IMR-90 (cell line): Measurements from ENCODE around the gene ISM1. TPM values are rescaled to one million over a fixed set of nuclear protein-coding genes. Genes with fewer than 3 reads are reported as not detected.
A peak's percentile ranks its signal among the peaks of the same experiment; 100 is the strongest.

Experiments
- ATAC-seq: fragments of 200-7000 bp; cut with Tn5 transposase; 2 replicates; pipeline ENCODE4 v1.9.1; 2020; ENCODE audit warnings: low read depth, mild to moderate bottlenecking, moderate library complexity
- BruUV-seq: library from RNA; stranded (reverse); fragments of 400-500 nt; replicated peaks from 2 replicates; lab custom pipeline; 2021; lab: Mats Ljungman, UMichigan
- CTCF ChIA-PET: fragments of 300-600 bp; formaldehyde crosslinking; extraction: SDS; loops from one replicate; lab custom pipeline; 2021; ENCODE audit warnings: antibody characterized with exemption; lab: Yijun Ruan, JAX
- POLR2A ChIA-PET: fragments of 300-600 bp; sonication (Branson Sonifier 250); formaldehyde crosslinking; loops from one replicate; lab custom pipeline; 2022; ENCODE audit warnings: antibody characterized with exemption; ENCODE audit not compliant: unreplicated experiment; lab: Charles Lee
- DNase-seq: peaks from one replicate; pipeline ENCODE4 v3.0.0; 2013
- H2AFZ ChIP-seq: replicated peaks from 2 replicates; pipeline ENCODE3; 2013; ENCODE audit warnings: low read length, mild to moderate bottlenecking; ENCODE audit not compliant: poor library complexity
- H2AK5ac ChIP-seq: 2 replicates; pipeline ENCODE4 v1.6.1; 2013; ENCODE audit warnings: low read depth, low read length, inconsistent platforms
- H2AK9ac ChIP-seq: replicated peaks from 2 replicates; pipeline ENCODE3; 2013; ENCODE audit warnings: mild to moderate bottlenecking, low read depth, low read length, moderate library complexity; ENCODE audit not compliant: poor library complexity
- H2BK120ac ChIP-seq: 2 replicates; pipeline ENCODE4 v1.6.1; 2013; ENCODE audit warnings: low read depth, low read length, inconsistent platforms
- H2BK15ac ChIP-seq: 3 replicates; pipeline ENCODE4 v1.6.1; 2013; ENCODE audit warnings: low read depth, low read length, inconsistent platforms
- H2BK20ac ChIP-seq: 2 replicates; pipeline ENCODE4 v1.6.1; 2013; ENCODE audit warnings: low read depth, mild to moderate bottlenecking, inconsistent platforms, low read length, moderate library complexity
- H2BK5ac ChIP-seq: 2 replicates; pipeline ENCODE4 v1.6.1; 2013; ENCODE audit warnings: mild to moderate bottlenecking, low read depth, low read length, inconsistent platforms; ENCODE audit not compliant: poor library complexity, severe bottlenecking
- H3K14ac ChIP-seq: replicated peaks from 2 replicates; pipeline ENCODE4 v1.6.1; 2013; ENCODE audit warnings: low read depth, low read length, inconsistent platforms
- H3K18ac ChIP-seq: 2 replicates; pipeline ENCODE4 v1.6.1; 2013; ENCODE audit warnings: low read depth, low read length, control low read depth
- H3K23ac ChIP-seq: 2 replicates; pipeline ENCODE4 v1.6.1; 2013; ENCODE audit warnings: low read depth, low read length, inconsistent platforms
- H3K27ac ChIP-seq: 2 replicates; pipeline ENCODE4 v1.5.1; 2013; ENCODE audit warnings: mild to moderate bottlenecking, control low read depth, low read length; ENCODE audit not compliant: insufficient read depth
- H3K27me3 ChIP-seq: 2 replicates; pipeline ENCODE4 v1.6.1; 2013; ENCODE audit warnings: low read length; ENCODE audit not compliant: control insufficient read depth, insufficient read depth
- H3K36me3 ChIP-seq: 2 replicates; pipeline ENCODE4 v1.6.1; 2013; ENCODE audit warnings: low read length, mixed read lengths; ENCODE audit not compliant: control insufficient read depth, insufficient read depth
- H3K4ac ChIP-seq: 2 replicates; pipeline ENCODE4 v1.6.1; 2013; ENCODE audit warnings: low read depth, low read length, inconsistent platforms
- H3K4me1 ChIP-seq: 2 replicates; pipeline ENCODE4 v1.6.1; 2013; ENCODE audit warnings: low read length, mixed read lengths; ENCODE audit not compliant: control insufficient read depth, insufficient read depth
- H3K4me2 ChIP-seq: 2 replicates; pipeline ENCODE4 v1.6.1; 2013; ENCODE audit warnings: low read depth, mild to moderate bottlenecking, control low read depth, low read length, moderate library complexity
- H3K4me3 ChIP-seq: 2 replicates; pipeline ENCODE4 v1.5.1; 2013; ENCODE audit warnings: low read depth, mild to moderate bottlenecking, control low read depth, low read length, moderate library complexity; ENCODE audit not compliant: insufficient read depth
- H3K56ac ChIP-seq: 2 replicates; pipeline ENCODE4 v1.6.1; 2013; ENCODE audit warnings: low read length, inconsistent platforms; ENCODE audit not compliant: insufficient read depth; ENCODE audit errors: extremely low read depth
- H3K79me1 ChIP-seq, 2 experiments: 2 replicates each; pipeline ENCODE4 v1.6.1; 2013; ENCODE audit warnings: low read length in 2 of 2, inconsistent platforms in 1 of 2, low read depth in 1 of 2
- H3K9ac ChIP-seq: 2 replicates; pipeline ENCODE4 v1.6.1; 2013; ENCODE audit warnings: low read depth, low read length, control low read depth
- H3K9me1 ChIP-seq: 2 replicates; pipeline ENCODE4 v1.6.1; 2013; ENCODE audit warnings: low read length, inconsistent platforms; ENCODE audit not compliant: insufficient read depth
- H3K9me3 ChIP-seq: 2 replicates; pipeline ENCODE4 v1.6.1; 2013; ENCODE audit warnings: low read length; ENCODE audit not compliant: control insufficient read depth, insufficient read depth
- H4K20me1 ChIP-seq: 2 replicates; pipeline ENCODE4 v1.6.1; 2013; ENCODE audit warnings: low read length, inconsistent platforms; ENCODE audit not compliant: insufficient read depth
- H4K5ac ChIP-seq: 2 replicates; pipeline ENCODE4 v1.6.1; 2013; ENCODE audit warnings: mild to moderate bottlenecking, low read depth, low read length, control low read depth
- H4K8ac ChIP-seq, 2 experiments: 2 replicates each; pipeline ENCODE4 v1.6.1; 2013; ENCODE audit warnings: low read depth in 2 of 2, low read length in 2 of 2, control low read depth in 1 of 2, inconsistent platforms in 1 of 2
- H4K91ac ChIP-seq: 2 replicates; pipeline ENCODE4 v1.6.1; 2013; ENCODE audit warnings: low read depth, low read length, inconsistent platforms; ENCODE audit not compliant: insufficient read depth
- CHD1 ChIP-seq: IDR thresholded peaks from 2 replicates; pipeline ENCODE4 v1.6.1; 2012; ENCODE audit warnings: low read depth, low read length, improper control_type of control experiment
- USF2 ChIP-seq: fragments of 150-350 bp; IDR thresholded peaks from 2 replicates; pipeline ENCODE4 v1.6.1; 2017; ENCODE audit warnings: mild to moderate bottlenecking, antibody characterized with exemption, low read length, low read depth
- WGBS, 2 experiments: methylation state at CpG; one replicate each; pipeline versions ENCODE4 v1.1.5 to v1.1.7; 2013; ENCODE audit warnings: missing lambda C conversion rate in 2 of 2; ENCODE audit not compliant: insufficient read length in 1 of 2; ENCODE audit errors: extremely low coverage in 2 of 2; 5-methylcytosine and 5-hydroxymethylcytosine counted together
- dilution Hi-C: fragments of 300-500 bp; cut with HindIII; formaldehyde crosslinking; loops from one replicate; pipeline ENCODE4 v1.14.3; 2018; ENCODE audit warnings: low sequenced_read_pairs; ENCODE audit not compliant: unreplicated experiment
- in situ Hi-C: fragments of 300-500 bp; cut with MboI; formaldehyde crosslinking; loops from 3 replicates; pipeline ENCODE4 v1.14.3; 2019; ENCODE audit warnings: low sequenced_read_pairs, inconsistent platforms, mixed read lengths
- intact Hi-C: fragments of 100-400 bp; cut with micrococcal nuclease; formaldehyde crosslinking; loops from 2 replicates; pipeline ENCODE4 v1.10.0; 2022
- polyA plus RNA-seq, 3 experiments: library from polyadenylated mRNA; depleted of rRNA; stranded (reverse); fragments of >200 nt; gene quantifications; 2 replicates each; pipeline ENCODE4 v1.2.3, GENCODE V29; 2012; ENCODE audit warnings: low replicate concordance in 1 of 3
- total RNA-seq: library from RNA; depleted of rRNA; stranded (reverse); fragments of >200 nt; gene quantifications from 2 replicates; pipeline ENCODE4 v1.2.3, GENCODE V29; 2012

Gene ISM1
- total and polyA plus RNA-seq, 2 of the 4 experiments (the other 2 are of a cell fraction): not detected

GRCh38 chr20:13231031-13231752, 10.1 kb downstream of the ISM1 start:
- Histone ChIP-seq H2BK5ac (no peak overlapping the region), H3K4me1 (no peaks in the 10 kb centered on the region), H2AK9ac (no peak overlapping the region), H3K27ac (no peak overlapping the region), H3K36me3 (no peaks in the 10 kb centered on the region), H4K8ac (no peak overlapping the region), H4K20me1 (no peaks in the 10 kb centered on the region), H2BK20ac (no peak overlapping the region), H3K27me3 (peaks cover 2% of the 10 kb centered on the region; the same call in 1 of the 2 replicates), H2AFZ (no peak overlapping the region), H3K4ac (no peak overlapping the region), H3K79me1 (no peaks in the 10 kb centered on the region), H3K9me3 (0 out of 2 replicates have a peak, but pooled peaks cover 2% of the 10 kb centered on the region), H2AK5ac (no peak overlapping the region), H3K9me1 (no peaks in the 10 kb centered on the region), H3K56ac (no peak overlapping the region), H4K91ac (no peak overlapping the region), H4K5ac (no peak overlapping the region), H2BK120ac (no peak overlapping the region), H3K23ac (no peak overlapping the region), H3K14ac (no peak overlapping the region), H3K4me2 (no peak overlapping the region), H3K9ac (no peak overlapping the region), H3K4me3 (no peak overlapping the region), H2BK15ac (no peak overlapping the region), H3K18ac (no peak overlapping the region)
- ChIA-PET CTCF (no interaction called here), POLR2A (no interaction called here)
- ATAC-seq (peak; percentile 56), DNase-seq (peak; percentile 28)
- TF ChIP-seq CHD1 (no peak), USF2 (peak; percentile 32; the same call in 1 of the 2 replicates)
- in situ Hi-C loops (no loop called here), dilution Hi-C loops (no loop called here), intact Hi-C loops (no loop called here)
- no CpG with 5 or more reads among the region's 7 CpGs for WGBS, 2 experiments
- no TSS peak for BruUV-seq
